H1 (cell line): ENCODE data around the gene HHIP. TPM values are rescaled to one million over a fixed set of nuclear protein-coding genes. Genes with fewer than 3 reads are reported as not detected.

Experiments used
- CTCF ChIA-PET: fragments of 300-600 bp; sonication (Branson Sonifier 250); formaldehyde crosslinking; loops from one replicate; lab custom pipeline; 2021; ENCODE audit not compliant: partially characterized antibody; lab: Charles Lee
- POLR2A ChIA-PET: fragments of 300-600 bp; sonication (Branson Sonifier 250); formaldehyde crosslinking; loops from one replicate; lab custom pipeline; 2021; ENCODE audit warnings: inconsistent platforms; ENCODE audit not compliant: partially characterized antibody; lab: Charles Lee
- DNase-seq, 2 experiments: peaks; one replicate each; pipeline versions ENCODE4 v3.0.0 to v3.0.0-alpha.2; 2010 to 2022; ENCODE audit warnings: low spot score in 2 of 2, low read depth in 1 of 2, mixed read lengths in 1 of 2
- FAIRE-seq: peaks from 2 replicates; lab custom pipeline; 2011; peaks lifted over from hg19 to GRCh38; lab: Jason Lieb, UNC
- H2AFZ ChIP-seq: 2 replicates; pipeline ENCODE4 v1.8.1; 2012; ENCODE audit warnings: low read length, inconsistent platforms
- H2AK5ac ChIP-seq: 2 replicates; pipeline ENCODE4 v1.6.1; 2013; ENCODE audit warnings: low read depth, low read length
- H2BK120ac ChIP-seq: replicated peaks from 2 replicates; pipeline ENCODE3; 2013; ENCODE audit warnings: low read depth, low read length, inconsistent platforms
- H2BK12ac ChIP-seq: 2 replicates; pipeline ENCODE4 v1.6.1; 2013; ENCODE audit warnings: low read depth, low read length
- H2BK15ac ChIP-seq: 2 replicates; pipeline ENCODE4 v1.6.1; 2013; ENCODE audit warnings: low read length
- H2BK20ac ChIP-seq: 2 replicates; pipeline ENCODE4 v1.6.1; 2013; ENCODE audit warnings: low read length
- H2BK5ac ChIP-seq: 2 replicates; pipeline ENCODE4 v1.6.1; 2013; ENCODE audit warnings: low read depth, low read length
- H3K14ac ChIP-seq: 2 replicates; pipeline ENCODE4 v1.6.1; 2013; ENCODE audit warnings: inconsistent platforms; ENCODE audit not compliant: insufficient read length
- H3K18ac ChIP-seq: 2 replicates; pipeline ENCODE4 v1.6.1; 2013; ENCODE audit warnings: low read length; ENCODE audit errors: extremely low read depth
- H3K23ac ChIP-seq: 2 replicates; pipeline ENCODE4 v1.6.1; 2013; ENCODE audit warnings: inconsistent platforms; ENCODE audit not compliant: insufficient read length
- H3K23me2 ChIP-seq: 2 replicates; pipeline ENCODE4 v1.6.1; 2013; ENCODE audit warnings: low read depth, low read length
- H3K27ac ChIP-seq: 2 replicates; pipeline ENCODE4 v1.6.1; 2011; ENCODE audit warnings: low read depth, low read length, inconsistent platforms
- H3K27me3 ChIP-seq, 4 experiments: replicated peaks in 1 of 4; 1 replicate in 1 of 4; 2 replicates in 3 of 4; pipeline versions ENCODE4 v1.6.1 to v1.8.1; 2011 to 2013; ENCODE audit warnings: low read length in 3 of 4, mild to moderate bottlenecking in 3 of 4, inconsistent platforms in 2 of 4, mixed read lengths in 2 of 4, moderate library complexity in 1 of 4; ENCODE audit not compliant: control insufficient read depth in 3 of 4, insufficient read depth in 3 of 4; ENCODE audit errors: extremely low read depth in 1 of 4
- H3K36me3 ChIP-seq, 4 experiments: 2 replicates each; pipeline versions ENCODE4 v1.6.1 to v1.8.1; 2011 to 2013; ENCODE audit warnings: mild to moderate bottlenecking in 4 of 4, low read length in 3 of 4, moderate library complexity in 2 of 4, control low read depth in 1 of 4, inconsistent platforms in 1 of 4; ENCODE audit not compliant: insufficient read depth in 4 of 4, control insufficient read depth in 2 of 4
- H3K4ac ChIP-seq: replicated peaks from 2 replicates; pipeline ENCODE3; 2013; ENCODE audit warnings: low read length, low read depth, mixed read lengths, inconsistent platforms; ENCODE audit not compliant: insufficient read length
- H3K4me1 ChIP-seq, 4 experiments: replicated peaks in 1 of 4; 1 replicate in 1 of 4; 2 replicates in 3 of 4; pipeline versions ENCODE4 v1.6.1 to v1.8.1; 2011 to 2013; ENCODE audit warnings: low read length in 3 of 4, inconsistent platforms in 2 of 4, mixed read lengths in 1 of 4; ENCODE audit not compliant: insufficient read depth in 4 of 4, control insufficient read depth in 3 of 4
- H3K4me2 ChIP-seq, 2 experiments: 2 replicates each; pipeline versions ENCODE4 v1.6.1 to v1.8.1; 2011 to 2013; ENCODE audit warnings: low read depth in 2 of 2, low read length in 2 of 2, control low read depth in 1 of 2, inconsistent platforms in 1 of 2, mild to moderate bottlenecking in 1 of 2; ENCODE audit not compliant: insufficient read depth in 1 of 2
- H3K4me3 ChIP-seq, 4 experiments: fragments of 200-600, 300-600 bp in 1 of 4; sonication (generic), shearing (Covaris generic), sonication (Bioruptor Twin) in 1 of 4; 2 replicates each; pipeline versions ENCODE4 v1.5.1 to v1.8.1; 2011 to 2016; ENCODE audit warnings: low read length in 4 of 4, low read depth in 3 of 4, control low read depth in 2 of 4, inconsistent platforms in 2 of 4, mild to moderate bottlenecking in 2 of 4, mixed read lengths in 1 of 4, moderate library complexity in 1 of 4; ENCODE audit not compliant: insufficient read depth in 2 of 4; ENCODE audit errors: extremely low read depth in 1 of 4
- H3K56ac ChIP-seq: replicated peaks from 2 replicates; pipeline ENCODE3; 2013; ENCODE audit warnings: low read depth, mild to moderate bottlenecking, mixed read lengths, low read length, inconsistent platforms; ENCODE audit not compliant: insufficient read length
- H3K79me1 ChIP-seq: 2 replicates; pipeline ENCODE4 v1.6.1; 2013; ENCODE audit warnings: low read depth, low read length, control low read depth
- H3K79me2 ChIP-seq, 2 experiments: 2 replicates each; pipeline versions ENCODE4 v1.6.1 to v1.8.1; 2012 to 2013; ENCODE audit warnings: low read length in 2 of 2, mild to moderate bottlenecking in 2 of 2, inconsistent platforms in 1 of 2; ENCODE audit not compliant: insufficient read depth in 2 of 2, control insufficient read depth in 1 of 2
- H3K9ac ChIP-seq, 4 experiments: replicated peaks in 1 of 4; 1 replicate in 1 of 4; 2 replicates in 3 of 4; pipeline versions ENCODE4 v1.6.1 to v1.8.1; 2011 to 2013; ENCODE audit warnings: low read depth in 3 of 4, low read length in 3 of 4, control low read depth in 2 of 4, mild to moderate bottlenecking in 2 of 4, moderate library complexity in 2 of 4, inconsistent platforms in 1 of 4; ENCODE audit errors: extremely low read depth in 1 of 4
- H3K9me3 ChIP-seq, 2 experiments: 2 replicates each; pipeline versions ENCODE4 v1.6.1 to v1.8.1; 2012 to 2013; ENCODE audit warnings: mild to moderate bottlenecking in 2 of 2, moderate library complexity in 2 of 2, control low read depth in 1 of 2, inconsistent platforms in 1 of 2, low read depth in 1 of 2, low read length in 1 of 2, mixed read lengths in 1 of 2; ENCODE audit not compliant: insufficient read depth in 2 of 2
- H4K20me1 ChIP-seq, 2 experiments: replicated peaks in 1 of 2; 2 replicates each; pipeline versions ENCODE3 to v1.8.1; 2011 to 2013; ENCODE audit warnings: inconsistent platforms in 2 of 2, low read length in 2 of 2, mild to moderate bottlenecking in 1 of 2; ENCODE audit not compliant: insufficient read depth in 2 of 2, control insufficient read depth in 1 of 2
- H4K5ac ChIP-seq: 2 replicates; pipeline ENCODE4 v1.6.1; 2013; ENCODE audit warnings: low read length, low read depth, mixed read lengths, inconsistent platforms; ENCODE audit not compliant: insufficient read length
- H4K8ac ChIP-seq: 2 replicates; pipeline ENCODE4 v1.8.0; 2013; ENCODE audit warnings: mild to moderate bottlenecking, moderate library complexity, low read length, inconsistent platforms; ENCODE audit not compliant: insufficient read depth; ENCODE audit errors: extremely low read depth
- H4K91ac ChIP-seq: replicated peaks from 2 replicates; pipeline ENCODE3; 2013; ENCODE audit warnings: low read length, mixed read lengths, inconsistent platforms; ENCODE audit not compliant: insufficient read length
- CEBPB ChIP-seq: IDR thresholded peaks from 2 replicates; pipeline ENCODE4 v1.6.1; 2012; ENCODE audit warnings: low read depth, low read length
- RXRA ChIP-seq: IDR thresholded peaks from 2 replicates; pipeline ENCODE4 v1.6.1; 2011; ENCODE audit warnings: low read depth, mild to moderate bottlenecking, low read length, moderate library complexity; ENCODE audit not compliant: insufficient read depth
- WGBS, 2 experiments: shearing (Covaris generic) in 1 of 2; methylation state at CpG; one replicate each; pipeline versions ENCODE4 v1.1.6 to v1.1.7; 2013 to 2015; ENCODE audit warnings: low lambda C conversion rate in 2 of 2, mixed read lengths in 2 of 2, inconsistent platforms in 1 of 2, low coverage in 1 of 2, missing lambda C conversion rate in 1 of 2; ENCODE audit not compliant: insufficient replicate concordance in 2 of 2, insufficient coverage in 1 of 2, insufficient read length in 1 of 2; ENCODE audit errors: extremely low coverage in 1 of 2, missing lambda C conversion rate in 1 of 2; 5-methylcytosine and 5-hydroxymethylcytosine counted together
- polyA plus RNA-seq, 7 experiments: library from polyadenylated mRNA; depleted of rRNA in 3 of 7; stranded (reverse) in 5 of 7; unstranded in 2 of 7; fragments of >200 nt in 5 of 7; fragments of 200-250 nt in 2 of 7; gene quantifications; 1 replicate in 5 of 7; 2 replicates in 1 of 7; 4 replicates in 1 of 7; pipeline versions ENCODE4 v1.2.1 to v1.2.3, GENCODE V29; 2011 to 2013; ENCODE audit warnings: missing spikeins in 2 of 7, mixed read lengths in 2 of 7
- total RNA-seq: library from RNA; stranded (reverse); fragmentation: NEBNext Ultra II Directional; extraction: Animal tissue kit (Norgen Biotek cat#: 25700); gene quantifications from 2 replicates; pipeline ENCODE4 v1.2.1, GENCODE V29; 2021

HHIP gene
- total and polyA plus RNA-seq, 2 of the 8 experiments (the other 6 are each of a cell fraction or from before 2014, with no cell fraction given), result 0.05 to 1.3 TPM

- TF ChIP-seq RXRA, result no peak
- no peak for TF ChIP-seq CEBPB
- H2AK5ac ChIP-seq, result no peak overlapping the region
- H3K23ac ChIP-seq, result no peak overlapping the region
- no peaks in the 10 kb centered on the region for H3K9me3 ChIP-seq
- no peak overlapping the region for H3K27ac ChIP-seq
- H4K91ac ChIP-seq, result no peak overlapping the region
- ChIA-PET POLR2A (no interaction called here), CTCF (interaction anchor here (0.6 kb wide), 1 partner anchor 979 kb away, joined by 3 read pairs; no protein-coding TSS in a partner anchor)
- H2BK15ac ChIP-seq, result no peak overlapping the region
- no peak overlapping the region for H2BK12ac ChIP-seq
- H2BK20ac ChIP-seq, result no peak overlapping the region
- no peak overlapping the region for H3K56ac ChIP-seq
- H2BK5ac ChIP-seq, result no peak overlapping the region
- H3K79me1 ChIP-seq, result no peaks in the 10 kb centered on the region
- H4K8ac ChIP-seq, result no peak overlapping the region
- H3K4me1 ChIP-seq, result peaks cover 0 to 4% (median 0%) of the 10 kb centered on the region in 4 experiments; a peak in 1 of 7 replicates
- no peak overlapping the region for H3K4me3 ChIP-seq
- no peak overlapping the region for H3K14ac ChIP-seq
- 89% methylated on average over 5 of the region's 5 CpGs; no CpG with 5 or more reads in 1 of the 2 experiments for WGBS, 2 experiments
- no peaks in the 10 kb centered on the region for H4K20me1 ChIP-seq
- H3K9ac ChIP-seq, result no peak overlapping the region
- H3K4ac ChIP-seq, result no peak overlapping the region
- H3K27me3 ChIP-seq, result no peaks in the 10 kb centered on the region
- no peak overlapping the region for H4K5ac ChIP-seq
- H2AFZ ChIP-seq, result no peak overlapping the region
- no peak overlapping the region for H3K18ac ChIP-seq
- no peak for FAIRE-seq
- DNase-seq, result no peak
- H3K79me2 ChIP-seq, result no peaks in the 10 kb centered on the region
- H2BK120ac ChIP-seq, result no peak overlapping the region
- H3K36me3 ChIP-seq, result no peaks in the 10 kb centered on the region
- H3K23me2 ChIP-seq, result no peaks in the 10 kb centered on the region
- no peak overlapping the region for H3K4me2 ChIP-seq
Observed at GRCh38 chr4:144709793-144710525, 64.0 kb downstream of the HHIP start.
